Lung (tissue), 12 donors: ENCODE results near the gene DOCK1. TPM values are rescaled to one million over a fixed set of nuclear protein-coding genes. Genes with fewer than 3 reads are reported as not detected.

ENCODE experiments used
- ATAC-seq: fragments of 200-7000 bp; cut with Tn5 transposase; one replicate; pipeline ENCODE4 v1.9.1; 2020; ENCODE audit warnings: moderate number of reproducible peaks; ENCODE audit not compliant: insufficient read depth, low FRiP score
- DNase-seq, 3 donors: peaks; one replicate each; pipeline ENCODE4 v3.0.0-alpha.2; 2013 to 2017
- H3K27ac ChIP-seq, 2 donors: one replicate each; pipeline ENCODE4 v1.5.1; 2013; ENCODE audit warnings: mild to moderate bottlenecking in 2 of 2, moderate library complexity in 2 of 2, control low read depth in 1 of 2, inconsistent platforms in 1 of 2, low read depth in 1 of 2, low read length in 1 of 2
- H3K27me3 ChIP-seq, 3 donors: one replicate each; pipeline ENCODE4 v1.5.1; 2013; ENCODE audit warnings: low read length in 2 of 3; ENCODE audit not compliant: control insufficient read depth in 3 of 3, insufficient read depth in 3 of 3
- H3K36me3 ChIP-seq, 4 donors: one replicate each; pipeline ENCODE4 v1.5.1; 2013; ENCODE audit warnings: low read length in 4 of 4, mild to moderate bottlenecking in 1 of 4, moderate library complexity in 1 of 4; ENCODE audit not compliant: control insufficient read depth in 4 of 4, insufficient read depth in 4 of 4
- H3K4me1 ChIP-seq, 5 donors: one replicate each; pipeline ENCODE4 v1.5.1; 2013; ENCODE audit warnings: low read length in 5 of 5, mild to moderate bottlenecking in 2 of 5, moderate library complexity in 1 of 5; ENCODE audit not compliant: control insufficient read depth in 5 of 5, insufficient read depth in 5 of 5
- H3K4me3 ChIP-seq: one replicate; pipeline ENCODE4 v1.5.1; 2013; ENCODE audit warnings: mild to moderate bottlenecking, control low read depth, moderate library complexity
- H3K9ac ChIP-seq, 2 donors: one replicate each; pipeline ENCODE4 v1.5.1; 2013; ENCODE audit warnings: low read length in 2 of 2, control low read depth in 1 of 2; ENCODE audit not compliant: insufficient read depth in 1 of 2
- H3K9me3 ChIP-seq, 4 donors: one replicate each; pipeline ENCODE4 v1.5.1; 2013; ENCODE audit warnings: low read length in 3 of 4, mild to moderate bottlenecking in 1 of 4, moderate library complexity in 1 of 4; ENCODE audit not compliant: control insufficient read depth in 4 of 4, insufficient read depth in 3 of 4
- WGBS, 2 donors: extraction: QIAGEN DNeasy Blood & Tissue Kit; methylation state at CpG; one replicate each; pipeline ENCODE4 v1.1.7; 2013; 5-methylcytosine and 5-hydroxymethylcytosine counted together
- polyA plus RNA-seq, 2 donors: library from polyadenylated mRNA; stranded (reverse); fragments of 200-250 nt; gene quantifications; one replicate each; pipeline ENCODE4 v1.2.1, GENCODE V29; 2013
- total RNA-seq, 2 donors: library from RNA; depleted of rRNA in 1 of 2; stranded (reverse); fragments of >200 nt in 1 of 2; gene quantifications; one replicate each; pipeline ENCODE4 v1.2.1, GENCODE V29; 2014 to 2021
- TF ChIP-seq, protein P1 (sequence below): IDR thresholded peaks from 2 replicates; pipeline ENCODE4 v1.5.1; 2012; ENCODE audit warnings: mild to moderate bottlenecking; ENCODE audit errors: control extremely low read depth, extremely low read depth
- donor health status: control.
- donor health status: control.
- donor health status: Bipolar disorder and iron deficiency.
- donor health status: healthy.
- donor health status: DM: yes; HTN: yes; CAD: no.

DOCK1 gene
- total and polyA plus RNA-seq, 4 donors = 11.2 to 102 (median 30.5) TPM

DNA sequence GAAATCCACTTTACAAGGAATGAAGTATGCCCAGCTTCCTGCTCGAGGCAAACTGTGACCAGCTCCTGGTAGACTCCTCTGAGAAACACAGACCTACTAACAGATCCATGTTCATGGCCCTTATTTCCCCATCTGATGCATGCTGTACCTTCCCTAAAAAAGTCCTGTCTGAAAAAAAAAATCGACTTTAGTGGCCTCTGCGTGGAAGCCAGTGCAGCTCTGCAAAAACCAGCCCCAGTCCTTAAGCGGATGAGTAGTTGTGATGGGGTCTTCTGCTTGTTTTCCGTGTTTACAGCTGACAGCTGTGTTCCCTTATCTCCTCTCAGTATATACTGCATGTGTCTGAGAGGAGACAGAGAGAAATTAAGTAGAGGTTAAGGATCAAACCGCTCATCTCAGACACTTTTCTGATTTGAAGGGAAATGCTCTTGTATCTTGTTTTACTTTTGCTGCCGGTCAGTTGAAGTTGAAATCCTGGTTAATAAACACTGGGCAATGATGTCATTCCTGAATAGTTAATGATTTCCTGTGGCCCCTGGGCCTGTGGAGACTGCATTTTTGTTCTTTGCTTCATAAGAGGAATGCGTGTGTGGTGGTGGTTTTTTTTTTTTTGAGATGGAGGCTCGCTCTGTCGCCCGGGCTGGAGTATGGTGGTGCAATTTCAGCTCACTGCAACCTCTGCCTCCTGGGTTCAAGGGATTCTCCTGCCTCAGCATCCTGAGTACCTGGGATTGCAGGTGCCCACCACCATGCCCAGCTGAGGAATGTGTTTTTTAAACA, 67.6 kb downstream of the DOCK1 start:
- peaks cover 0 to 13% (median 6%) of the 10 kb centered on the region in 5 donors for H3K4me1 ChIP-seq
- peaks cover 12 to 17% (median 14%) of the 10 kb centered on the region in 4 donors for H3K36me3 ChIP-seq
- ATAC-seq (no peak), DNase-seq (peak; percentile 70 to 90 (median 86))
- TF ChIP-seq, protein P1, sequence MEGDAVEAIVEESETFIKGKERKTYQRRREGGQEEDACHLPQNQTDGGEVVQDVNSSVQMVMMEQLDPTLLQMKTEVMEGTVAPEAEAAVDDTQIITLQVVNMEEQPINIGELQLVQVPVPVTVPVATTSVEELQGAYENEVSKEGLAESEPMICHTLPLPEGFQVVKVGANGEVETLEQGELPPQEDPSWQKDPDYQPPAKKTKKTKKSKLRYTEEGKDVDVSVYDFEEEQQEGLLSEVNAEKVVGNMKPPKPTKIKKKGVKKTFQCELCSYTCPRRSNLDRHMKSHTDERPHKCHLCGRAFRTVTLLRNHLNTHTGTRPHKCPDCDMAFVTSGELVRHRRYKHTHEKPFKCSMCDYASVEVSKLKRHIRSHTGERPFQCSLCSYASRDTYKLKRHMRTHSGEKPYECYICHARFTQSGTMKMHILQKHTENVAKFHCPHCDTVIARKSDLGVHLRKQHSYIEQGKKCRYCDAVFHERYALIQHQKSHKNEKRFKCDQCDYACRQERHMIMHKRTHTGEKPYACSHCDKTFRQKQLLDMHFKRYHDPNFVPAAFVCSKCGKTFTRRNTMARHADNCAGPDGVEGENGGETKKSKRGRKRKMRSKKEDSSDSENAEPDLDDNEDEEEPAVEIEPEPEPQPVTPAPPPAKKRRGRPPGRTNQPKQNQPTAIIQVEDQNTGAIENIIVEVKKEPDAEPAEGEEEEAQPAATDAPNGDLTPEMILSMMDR = no peak
- H3K9ac ChIP-seq = peak overlapping the region in 1 of 2 donors; percentile 48
- H3K9me3 ChIP-seq = no peaks in the 10 kb centered on the region
- H3K27ac ChIP-seq = no peak overlapping the region
- H3K27me3 ChIP-seq = no peaks in the 10 kb centered on the region
- H3K4me3 ChIP-seq = no peak overlapping the region
- 26 to 38% methylated on average over 11 of the region's 11 CpGs for WGBS, 2 donors

DNA sequence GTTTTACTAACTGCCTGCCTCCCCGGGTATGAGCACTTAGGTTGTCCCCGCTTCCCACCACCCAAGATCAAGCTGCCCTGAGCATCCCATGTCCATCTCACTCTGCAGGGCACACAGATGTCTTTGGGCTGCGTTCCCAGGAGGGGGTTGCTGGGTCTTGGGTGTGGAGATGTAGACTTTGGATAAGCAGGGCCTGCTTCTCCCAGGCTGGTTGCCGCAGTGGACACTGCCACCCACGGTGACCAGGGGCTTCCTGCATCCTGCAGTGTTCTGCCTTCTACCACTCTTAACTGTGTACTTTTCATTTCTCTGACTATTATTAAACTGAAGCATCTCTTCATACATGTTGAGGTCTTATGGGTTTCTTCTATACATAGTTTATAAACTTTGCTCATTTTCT, 70.0 kb downstream of the DOCK1 start:
- Histone ChIP-seq H3K27ac (no peak overlapping the region), H3K9ac (no peak overlapping the region), H3K9me3 (no peaks in the 10 kb centered on the region), H3K36me3 (peaks cover 12 to 28% (median 19%) of the 10 kb centered on the region in 4 donors), H3K27me3 (no peaks in the 10 kb centered on the region), H3K4me3 (no peak overlapping the region), H3K4me1 (peaks cover 0 to 13% (median 6%) of the 10 kb centered on the region in 5 donors)
- ATAC-seq (no peak), DNase-seq (no peak)
- WGBS, 2 donors = 93 to 96% methylated on average over 5 of the region's 5 CpGs
- TF ChIP-seq, protein P1 = no peak

DNA sequence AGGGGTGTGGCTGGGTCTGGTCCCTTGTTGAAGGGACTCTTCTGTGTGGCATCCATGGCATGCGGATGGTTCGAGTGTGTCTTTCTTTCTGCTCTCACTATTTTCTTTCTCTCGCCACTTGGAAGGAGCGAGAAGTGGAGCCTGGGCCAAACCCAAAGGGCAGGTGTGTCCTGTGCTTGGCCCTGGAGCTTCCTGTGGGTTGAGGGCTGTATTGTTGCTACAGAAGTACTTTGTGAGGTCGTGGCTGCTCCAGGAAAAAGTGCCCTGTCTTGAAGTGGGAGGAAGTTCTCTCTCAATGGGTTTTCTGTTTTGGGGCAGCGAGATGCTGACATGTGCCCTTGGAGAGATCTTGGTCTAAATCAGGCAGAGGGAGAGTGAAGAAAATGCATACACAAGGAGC, 72.0 kb downstream of the DOCK1 start:
- ATAC-seq = no peak
- no peaks in the 10 kb centered on the region for H3K27me3 ChIP-seq
- no peaks in the 10 kb centered on the region for H3K9me3 ChIP-seq
- H3K4me1 ChIP-seq = peaks cover 0 to 12% (median 6%) of the 10 kb centered on the region in 5 donors
- H3K36me3 ChIP-seq = peaks cover 8 to 24% (median 15%) of the 10 kb centered on the region in 4 donors
- no peak overlapping the region for H3K9ac ChIP-seq
- WGBS, 2 donors = 29 to 54% methylated on average over 6 of the region's 6 CpGs
- no peak overlapping the region for H3K27ac ChIP-seq
- TF ChIP-seq, protein P1 = no peak
- DNase-seq = no peak
- H3K4me3 ChIP-seq = no peak overlapping the region
